Spleen (tissue), 11 donors: ENCODE data around the gene ELOVL3. TPM values are rescaled to one million over a fixed set of nuclear protein-coding genes. Genes with fewer than 3 reads are reported as not detected.

Experiments used
- DNase-seq: peaks from one replicate; pipeline ENCODE4 v3.0.0-alpha.2; 2020
- H3K27ac ChIP-seq, 8 donors: fragments of 200-600 bp; sonication (generic) in 7 of 8; 1 replicate in 4 of 8; 2 replicates in 4 of 8; pipeline versions ENCODE4 v1.5.0 to v1.8.0; 2016 to 2021; ENCODE audit warnings: inconsistent platforms in 4 of 8, mild to moderate bottlenecking in 4 of 8, moderate library complexity in 1 of 8
- H3K27me3 ChIP-seq, 7 donors: fragments of 200-600 bp; sonication (generic) in 6 of 7; replicated peaks in 1 of 7; 1 replicate in 4 of 7; 2 replicates in 3 of 7; pipeline versions ENCODE4 v1.5.0 to v1.8.0; 2016 to 2021; ENCODE audit warnings: inconsistent platforms in 3 of 7, mild to moderate bottlenecking in 1 of 7
- H3K36me3 ChIP-seq, 6 donors: fragments of 200-600 bp; sonication (generic) in 5 of 6; 1 replicate in 4 of 6; 2 replicates in 2 of 6; pipeline versions ENCODE4 v1.5.0 to v1.8.0; 2016 to 2021; ENCODE audit warnings: inconsistent platforms in 2 of 6
- H3K4me1 ChIP-seq, 6 donors: fragments of 200-600 bp; sonication (generic) in 5 of 6; 1 replicate in 3 of 6; 2 replicates in 3 of 6; pipeline versions ENCODE4 v1.5.0 to v1.8.0; 2016 to 2021; ENCODE audit warnings: inconsistent platforms in 3 of 6
- H3K4me3 ChIP-seq, 8 donors: fragments of 200-600 bp; sonication (generic) in 7 of 8; 1 replicate in 4 of 8; 2 replicates in 4 of 8; pipeline versions ENCODE4 v1.5.0 to v1.8.0; 2016 to 2021; ENCODE audit warnings: inconsistent platforms in 4 of 8, mild to moderate bottlenecking in 4 of 8, moderate library complexity in 2 of 8
- H3K9me3 ChIP-seq, 8 donors: fragments of 200-600 bp; sonication (generic) in 7 of 8; 1 replicate in 4 of 8; 2 replicates in 4 of 8; pipeline versions ENCODE4 v1.5.0 to v1.8.0; 2016 to 2021; ENCODE audit warnings: inconsistent platforms in 4 of 8
- CTCF ChIP-seq, 11 experiments: fragments of 200-600 bp in 7 of 11; fragments of 450-650 bp in 4 of 11; sonication (generic) in 4 of 11; IDR thresholded peaks in 8 of 11; conservative IDR thresholded peaks in 3 of 11; 1 replicate in 7 of 11; 2 replicates in 4 of 11; pipeline versions ENCODE4 v1.4.0 to v1.8.0; 2016 to 2021; ENCODE audit warnings: antibody characterized with exemption in 11 of 11, inconsistent platforms in 4 of 11, mild to moderate bottlenecking in 1 of 11
- POLR2A ChIP-seq, 3 donors: fragments of 450-650 bp; IDR thresholded peaks; one replicate each; pipeline ENCODE4 v1.5.1; 2017; ENCODE audit warnings: antibody characterized with exemption in 3 of 3, mild to moderate bottlenecking in 1 of 3
- POLR2AphosphoS5 ChIP-seq, 3 donors: sonication (generic); formaldehyde crosslinking; IDR thresholded peaks; one replicate each; pipeline ENCODE4 v1.5.1; 2017; ENCODE audit warnings: antibody characterized with exemption in 3 of 3
- WGBS, 5 donors: extraction: QIAGEN DNeasy Blood & Tissue Kit in 3 of 5; methylation state at CpG; one replicate each; pipeline versions ENCODE4 v1.1.5 to v1.1.7; 2013 to 2018; 5-methylcytosine and 5-hydroxymethylcytosine counted together
- intact Hi-C: fragments of 100-400 bp; cut with DNase I; formaldehyde crosslinking; loops from one replicate; pipeline ENCODE4 v1.15.0; 2023; ENCODE audit warnings: low total_unique reads
- polyA plus RNA-seq, 3 donors: library from polyadenylated mRNA; stranded (reverse); fragments of 200-250 nt; gene quantifications; one replicate each; pipeline ENCODE4 v1.2.1, GENCODE V29; 2013
- total RNA-seq, 7 donors: library from RNA; depleted of rRNA in 3 of 7; stranded (reverse); fragments of >200 nt in 3 of 7; fragmentation: NEBNext Ultra II Directional in 4 of 7; extraction: Animal tissue kit (Norgen Biotek cat#: 25700) in 4 of 7; gene quantifications; one replicate each; pipeline versions ENCODE4 v1.1.0 to v1.2.1, GENCODE V29; 2016 to 2021
- donor health status: healthy with polysubstance abuse.
- donor health status: DM: no; HTN: no; CAD: no; lungs with moderate emphysema.
- donor health status: DM: no; HTN: no; CAD: no.
- donor health status: Bipolar disorder and iron deficiency.
- donor health status: healthy.
- donor health status: DM: no; HTN: no; CAD: no.
- donor health status: DM: yes; HTN: yes; CAD: no.

Gene ELOVL3
- total and polyA plus RNA-seq, 10 donors = 0.08 to 2.0 (median 0.73) TPM; not detected in 2

GRCh38 chr10:102235598-102235920 lies 9.5 kb downstream of the ELOVL3 start:
- no peak for TF ChIP-seq CTCF (IDR thresholded peaks at IDR 0.05 in 8 of 11, conservative IDR thresholded peaks at IDR 0.05 in 3 of 11)
- peaks cover 0 to 61% (median 24%) of the 10 kb centered on the region in 7 donors for H3K27me3 ChIP-seq
- 87 to 97% (median 89%) methylated on average over 1 of the region's 1 CpG for WGBS, 5 donors

GRCh38 chr10:102236006-102236405 lies 9.9 kb downstream of the ELOVL3 start:
- 60 to 70% (median 68%) methylated on average over 8 of the region's 8 CpGs for WGBS, 5 donors
- Histone ChIP-seq H3K9me3 (no peaks in the 10 kb centered on the region), H3K27me3 (peaks cover 0 to 61% (median 24%) of the 10 kb centered on the region in 7 donors), H3K4me3 (no peak overlapping the region), H3K36me3 (no peaks in the 10 kb centered on the region), H3K27ac (no peak overlapping the region), H3K4me1 (peaks cover 8 to 24% (median 17%) of the 10 kb centered on the region in 6 donors)
- no peak for DNase-seq
- TF ChIP-seq POLR2A (IDR thresholded peaks at IDR 0.05) (no peak), POLR2AphosphoS5 (IDR thresholded peaks at IDR 0.05) (no peak), CTCF (IDR thresholded peaks at IDR 0.05 in 8 of 11, conservative IDR thresholded peaks at IDR 0.05 in 3 of 11) (no peak)
- intact Hi-C loops = loop anchor here (10.0 kb wide), 1 partner anchor 239 kb away; no protein-coding TSS in a partner anchor

More at GRCh38 chr10:102235598-102235920, 9.5 kb downstream of the ELOVL3 start:
- H3K4me1 ChIP-seq = peaks cover 10 to 24% (median 17%) of the 10 kb centered on the region in 6 donors
- H3K9me3 ChIP-seq = no peaks in the 10 kb centered on the region
- DNase-seq = no peak
- H3K36me3 ChIP-seq = no peaks in the 10 kb centered on the region
- no peak overlapping the region for H3K27ac ChIP-seq
- H3K4me3 ChIP-seq = no peak overlapping the region
- intact Hi-C loops = loop anchor here (10.0 kb wide), 1 partner anchor 239 kb away; no protein-coding TSS in a partner anchor

GRCh38 chr10:102237711-102238252 lies 11.7 kb downstream of the ELOVL3 start:
- no peak for DNase-seq
- peaks cover 0 to 61% (median 18%) of the 10 kb centered on the region in 7 donors for H3K27me3 ChIP-seq
- H3K36me3 ChIP-seq = no peaks in the 10 kb centered on the region
- 56 to 83% (median 61%) methylated on average over 4 of the region's 4 CpGs for WGBS, 5 donors
- H3K27ac ChIP-seq = no peak overlapping the region
- intact Hi-C loops = loop anchor here (10.0 kb wide), 1 partner anchor 237 kb away; no protein-coding TSS in a partner anchor
- no peaks in the 10 kb centered on the region for H3K9me3 ChIP-seq
- H3K4me3 ChIP-seq = no peak overlapping the region
- peaks cover 9 to 28% (median 23%) of the 10 kb centered on the region in 6 donors for H3K4me1 ChIP-seq
- TF ChIP-seq POLR2A (IDR thresholded peaks at IDR 0.05) (no peak), CTCF (IDR thresholded peaks at IDR 0.05 in 8 of 11, conservative IDR thresholded peaks at IDR 0.05 in 3 of 11) (no peak), POLR2AphosphoS5 (IDR thresholded peaks at IDR 0.05) (no peak)

- H3K9me3 ChIP-seq = no peaks in the 10 kb centered on the region
- 21 to 31% (median 21%) methylated on average over 33 to 39 of the region's 39 CpGs for WGBS, 5 donors
- peaks cover 14 to 39% (median 30%) of the 10 kb centered on the region in 6 donors for H3K4me1 ChIP-seq
- H3K4me3 ChIP-seq = peak overlapping the region in 7 of 8 donors; percentile 46 to 77 (median 52)
- H3K36me3 ChIP-seq = no peaks in the 10 kb centered on the region
- TF ChIP-seq POLR2AphosphoS5 (IDR thresholded peaks at IDR 0.05) (peak in 1 of 3 donors; percentile 18), CTCF (IDR thresholded peaks at IDR 0.05 in 8 of 11, conservative IDR thresholded peaks at IDR 0.05 in 3 of 11) (no peak), POLR2A (IDR thresholded peaks at IDR 0.05) (no peak)
- DNase-seq = no peak
- intact Hi-C loops = no loop called here
- no peak overlapping the region for H3K27ac ChIP-seq
- H3K27me3 ChIP-seq = peaks cover 0 to 43% (median 18%) of the 10 kb centered on the region in 7 donors
These were observed 14.4 kb downstream of the ELOVL3 start for GRCh38 chr10:102240467-102241031.
